SK-N-SH treated with all-trans-retinoic acid at 6 μM for 48 hours (cell line): Measurements from ENCODE around the gene SLC25A25.

Experiments used
- ATAC-seq: fragments of 200-7000 bp; cut with Tn5 transposase; 3 replicates; pipeline ENCODE4 v1.9.1; 2020; ENCODE audit warnings: mild to moderate bottlenecking, moderate library complexity
- ARNTL ChIP-seq: fragments of 450-650 bp; formaldehyde crosslinking; IDR thresholded peaks from 2 replicates; pipeline ENCODE4 v1.5.0; 2020; ENCODE audit warnings: low read depth, mild to moderate bottlenecking, moderate library complexity, borderline replicate concordance
- BACH2 ChIP-seq: fragments of 250-450 bp; sonication (Bioruptor Pico); IDR thresholded peaks from 2 replicates; pipeline ENCODE4 v1.9.0; 2021; ENCODE audit warnings: mild to moderate bottlenecking, borderline replicate concordance
- CREB5 ChIP-seq: fragments of 250-450 bp; sonication (Bioruptor Pico); IDR thresholded peaks from 2 replicates; pipeline ENCODE4 v1.5.1; 2020; ENCODE audit warnings: low read depth, mild to moderate bottlenecking, moderate library complexity
- CSDC2 ChIP-seq: fragments of 250-450 bp; sonication (Bioruptor Pico); IDR thresholded peaks from 2 replicates; pipeline ENCODE4 v1.5.0; 2020; ENCODE audit warnings: mild to moderate bottlenecking, moderate library complexity
- CSRNP3 ChIP-seq: fragments of 250-450 bp; sonication (Bioruptor Pico); IDR thresholded peaks from 2 replicates; pipeline ENCODE4 v1.5.1; 2021; ENCODE audit warnings: mild to moderate bottlenecking, moderate library complexity
- ESRRG ChIP-seq: fragments of 250-450 bp; sonication (Bioruptor Pico); IDR thresholded peaks from 2 replicates; pipeline ENCODE4 v1.6.1; 2021; ENCODE audit warnings: mild to moderate bottlenecking
- GLIS3 ChIP-seq: fragments of 250-450 bp; sonication (Bioruptor Pico); IDR thresholded peaks from 2 replicates; pipeline ENCODE4 v1.5.0; 2020; ENCODE audit warnings: mild to moderate bottlenecking, moderate library complexity
- ISL1 ChIP-seq: fragments of 250-450 bp; sonication (Bioruptor Pico); IDR thresholded peaks from 2 replicates; pipeline ENCODE4 v2.1.2; 2022; ENCODE audit warnings: mild to moderate bottlenecking, moderate library complexity
- OSR1 ChIP-seq: fragments of 250-450 bp; sonication (Bioruptor Pico); IDR thresholded peaks from 2 replicates; pipeline ENCODE4 v1.8.0; 2022; ENCODE audit warnings: moderate library complexity, mild to moderate bottlenecking, inconsistent platforms
- POU6F1 ChIP-seq: fragments of 250-450 bp; sonication (Bioruptor Pico); IDR thresholded peaks from 2 replicates; pipeline ENCODE4 v1.8.0; 2021; ENCODE audit warnings: low read depth, mild to moderate bottlenecking, moderate library complexity, borderline replicate concordance
- PPARA ChIP-seq: fragments of 250-450 bp; sonication (Bioruptor Pico); IDR thresholded peaks from 2 replicates; pipeline ENCODE4 v1.5.0; 2020; ENCODE audit warnings: mild to moderate bottlenecking, borderline replicate concordance
- RARB ChIP-seq: fragments of 250-450 bp; sonication (Bioruptor Pico); IDR thresholded peaks from 2 replicates; pipeline ENCODE4 v1.8.0; 2021; ENCODE audit warnings: mild to moderate bottlenecking, moderate library complexity
- SNAI2 ChIP-seq: fragments of 250-450 bp; sonication (Bioruptor Pico); IDR thresholded peaks from 2 replicates; pipeline ENCODE4 v1.5.0; 2020; ENCODE audit warnings: mild to moderate bottlenecking, moderate library complexity
- TCF4 ChIP-seq: fragments of 250-450 bp; sonication (Bioruptor Pico); IDR thresholded peaks from 2 replicates; pipeline ENCODE4 v1.8.0; 2021; ENCODE audit warnings: mild to moderate bottlenecking, moderate library complexity, borderline replicate concordance
- TOX ChIP-seq: fragments of 250-450 bp; sonication (Bioruptor Pico); IDR thresholded peaks from 2 replicates; pipeline ENCODE4 v1.8.0; 2021; ENCODE audit warnings: mild to moderate bottlenecking, moderate library complexity, borderline replicate concordance
- TSHZ2 ChIP-seq: fragments of 250-450 bp; sonication (Bioruptor Pico); IDR thresholded peaks from 2 replicates; pipeline ENCODE4 v1.5.0; 2020; ENCODE audit warnings: mild to moderate bottlenecking, moderate library complexity
- ZC3H10 ChIP-seq: fragments of 250-450 bp; sonication (Bioruptor Pico); IDR thresholded peaks from 2 replicates; pipeline ENCODE4 v1.5.1; 2021; ENCODE audit warnings: mild to moderate bottlenecking, moderate library complexity
- ZFP30 ChIP-seq: fragments of 450-650 bp; formaldehyde crosslinking; IDR thresholded peaks from 2 replicates; pipeline ENCODE4 v1.5.0; 2022; ENCODE audit warnings: mild to moderate bottlenecking, moderate library complexity
- ZNF565 ChIP-seq: fragments of 450-650 bp; formaldehyde crosslinking; conservative IDR thresholded peaks from 2 replicates; pipeline ENCODE4 v1.5.0; 2020; ENCODE audit warnings: low read depth, mild to moderate bottlenecking, moderate library complexity
- ZNF70 ChIP-seq: fragments of 450-650 bp; formaldehyde crosslinking; IDR thresholded peaks from 2 replicates; pipeline ENCODE4 v1.5.0; 2020; ENCODE audit warnings: mild to moderate bottlenecking, moderate library complexity
- ZNF8 ChIP-seq: fragments of 450-650 bp; formaldehyde crosslinking; IDR thresholded peaks from 2 replicates; pipeline ENCODE4 v1.5.0; 2020; ENCODE audit warnings: mild to moderate bottlenecking, moderate library complexity

SLC25A25 gene

GRCh38 chr9:128121466-128121810 lies 53.4 kb downstream of the SLC25A25 start (continued):
- TF ChIP-seq ZC3H10 (CRISPR knock-in tag) = no peak
- no peak for TF ChIP-seq POU6F1 (CRISPR knock-in tag)
- no peak for TF ChIP-seq GLIS3 (CRISPR knock-in tag)
- TF ChIP-seq ARNTL (CRISPR knock-in tag) = no peak

- TF ChIP-seq ZNF565 (CRISPR knock-in tag) (no peak), GLIS3 (CRISPR knock-in tag) (no peak), ZFP30 (CRISPR knock-in tag) (no peak), OSR1 (CRISPR knock-in tag) (no peak), RARB (CRISPR knock-in tag) (no peak), ZC3H10 (CRISPR knock-in tag) (no peak), ZNF8 (CRISPR knock-in tag) (no peak), CREB5 (CRISPR knock-in tag) (no peak), SNAI2 (no peak), ESRRG (CRISPR knock-in tag) (no peak), BACH2 (CRISPR knock-in tag) (no peak), TCF4 (no peak)
- ATAC-seq = no peak
These were observed 54.1 kb downstream of the SLC25A25 start for GRCh38 chr9:128121924-128122808.

DNA sequence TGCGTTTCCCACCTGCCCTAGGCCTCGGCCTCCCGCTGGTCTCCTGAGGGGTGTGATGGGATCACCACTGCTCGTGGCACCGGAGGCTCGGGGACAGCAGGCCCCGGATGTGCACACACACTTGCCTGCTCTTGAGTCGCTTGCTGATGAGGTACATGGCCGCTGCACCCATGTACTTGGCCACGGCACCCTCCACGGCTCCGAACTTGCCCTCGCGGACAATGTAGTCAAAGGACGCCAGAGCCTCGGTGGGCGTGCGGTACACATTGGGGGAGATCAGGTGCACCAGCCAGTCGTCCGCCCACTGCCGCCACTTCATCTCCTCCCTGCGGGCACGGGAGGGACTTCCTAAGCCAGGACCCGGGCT lies 54.8 kb downstream of the SLC25A25 start:
- TF ChIP-seq ZNF8 (CRISPR knock-in tag) (no peak), BACH2 (CRISPR knock-in tag) (no peak), ZNF565 (CRISPR knock-in tag) (no peak), OSR1 (CRISPR knock-in tag) (no peak), RARB (CRISPR knock-in tag) (no peak), ZFP30 (CRISPR knock-in tag) (no peak), CSRNP3 (CRISPR knock-in tag) (no peak), CSDC2 (CRISPR knock-in tag) (no peak), TSHZ2 (CRISPR knock-in tag) (no peak), SNAI2 (no peak), ZNF70 (no peak), PPARA (CRISPR knock-in tag) (no peak), TOX (CRISPR knock-in tag) (no peak), ESRRG (CRISPR knock-in tag) (no peak), TCF4 (no peak), ISL1 (CRISPR knock-in tag) (no peak), ZC3H10 (CRISPR knock-in tag) (no peak)
- TF ChIP-seq, all 23 proteins: peak for 0
- no peak for ATAC-seq
